ENCODE results near the gene B3GAT1. TPM values are rescaled to one million over a fixed set of nuclear protein-coding genes. Genes with fewer than 3 reads are reported as not detected.
A peak's percentile ranks its signal among the peaks of the same experiment; 100 is the strongest.

B3GAT1 gene
- total RNA-seq, 2 donors from 2014 or later: 0.17 to 0.18 TPM

DNA sequence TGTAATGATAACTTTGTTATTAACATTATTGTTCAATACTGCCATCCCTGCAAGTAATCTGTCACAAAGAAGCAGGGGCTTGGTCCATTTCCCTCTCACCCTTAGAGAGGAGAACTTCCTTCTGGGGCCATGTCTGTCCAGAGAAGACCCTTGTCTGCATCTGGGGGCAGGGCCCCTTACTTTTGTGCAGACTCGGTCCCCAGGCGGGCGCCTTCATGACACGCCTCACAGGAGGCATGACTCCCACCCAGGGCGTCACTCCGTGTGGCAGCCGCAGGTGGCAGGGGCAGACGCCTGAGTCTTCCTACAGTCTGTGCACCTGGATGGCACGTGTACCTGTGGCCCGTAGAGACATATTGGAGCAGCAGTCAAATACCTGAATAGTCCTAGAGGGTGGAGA is 21.8 kb upstream of the B3GAT1 start:
- peaks cover 5% of the 10 kb centered on the region for H3K36me3 Mint-ChIP-seq (ENCODE audit: low read depth)
- no peak for DNase-seq
- no peak overlapping the region for H3K4me3 Mint-ChIP-seq
- H3K27ac Mint-ChIP-seq: no peak overlapping the region
- peaks cover 56% of the 10 kb centered on the region for H3K27me3 Mint-ChIP-seq
- ATAC-seq: no peak
- H3K9me3 ChIP-seq (ENCODE audit: control insufficient read depth, low read length, poor library complexity, severe bottlenecking): no peaks in the 10 kb centered on the region
- H3K4me1 Mint-ChIP-seq: peaks cover 4% of the 10 kb centered on the region

DNA sequence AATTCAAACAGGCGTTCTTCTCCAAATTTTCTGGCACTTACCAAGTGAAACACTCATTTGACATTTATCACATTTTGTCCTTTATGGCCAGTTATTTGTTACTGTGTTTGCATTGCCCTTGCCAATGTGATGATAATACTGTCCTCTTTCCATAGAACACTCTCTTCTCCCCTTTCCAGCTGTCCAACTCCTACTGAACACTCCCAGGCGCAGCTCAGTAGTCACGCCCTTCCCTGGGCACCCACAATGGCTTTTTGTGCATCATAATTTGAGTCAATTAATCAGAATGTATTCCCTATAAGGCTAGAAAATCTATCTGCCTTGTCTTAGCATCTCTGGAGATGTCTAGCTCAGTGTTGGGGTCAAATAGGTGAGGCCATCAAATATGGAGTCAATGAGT is 21.2 kb upstream of the B3GAT1 start:
- no peaks in the 10 kb centered on the region for H3K9me3 ChIP-seq (ENCODE audit: control insufficient read depth, low read length, poor library complexity, severe bottlenecking)
- DNase-seq (no peak), ATAC-seq (no peak)
- Mint-ChIP-seq H3K27ac (no peak overlapping the region), H3K36me3 (ENCODE audit: low read depth) (peaks cover 5% of the 10 kb centered on the region), H3K4me1 (peaks cover 4% of the 10 kb centered on the region), H3K27me3 (peaks cover 59% of the 10 kb centered on the region), H3K4me3 (no peak overlapping the region)

DNA sequence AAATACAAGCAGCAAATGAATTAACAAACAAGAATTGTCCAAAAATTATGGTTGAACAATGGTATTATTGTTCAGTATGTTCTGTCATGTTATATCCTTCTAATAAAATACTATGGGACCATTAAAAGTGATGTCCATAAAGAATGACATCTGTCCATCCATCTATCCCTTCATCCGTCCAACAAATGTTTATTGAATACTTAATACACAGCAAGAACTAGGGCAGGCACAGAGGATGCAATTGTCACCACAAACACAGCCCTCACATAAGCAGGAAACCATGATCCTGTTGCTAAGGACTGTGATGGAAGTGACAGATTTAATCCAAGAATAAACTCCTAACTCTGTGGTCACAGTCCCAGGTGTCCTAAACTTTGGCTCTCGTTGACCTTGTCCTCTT is 20.7 kb upstream of the B3GAT1 start:
- no peaks in the 10 kb centered on the region for H3K9me3 ChIP-seq (ENCODE audit: control insufficient read depth, low read length, poor library complexity, severe bottlenecking)
- H3K27ac Mint-ChIP-seq: no peak overlapping the region
- ATAC-seq: no peak

DNA sequence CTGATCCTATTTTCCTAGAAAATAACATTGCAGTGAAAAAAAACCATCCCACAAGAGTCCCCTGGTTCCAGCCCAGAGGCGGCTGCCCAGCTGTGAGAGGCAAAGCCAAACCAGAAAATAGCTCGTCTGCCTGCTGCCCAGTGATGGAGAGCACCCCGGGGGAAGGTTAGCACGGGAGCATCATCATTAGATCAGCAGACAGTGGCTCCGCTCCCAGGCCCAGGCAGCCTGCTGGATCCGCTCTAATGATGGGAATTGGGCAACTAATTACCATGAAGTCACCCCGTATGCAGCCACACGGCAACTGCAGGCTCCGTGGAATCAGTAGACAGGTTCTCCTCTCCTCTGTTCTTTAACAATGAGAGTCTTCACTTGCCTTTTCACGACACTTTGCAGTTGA is 17.1 kb upstream of the B3GAT1 start:
- Mint-ChIP-seq H3K36me3 (ENCODE audit: low read depth) (peaks cover 2% of the 10 kb centered on the region), H3K4me3 (no peak overlapping the region), H3K27ac (no peak overlapping the region), H3K27me3 (peaks cover 63% of the 10 kb centered on the region), H3K4me1 (peaks cover 4% of the 10 kb centered on the region)
- DNase-seq (no peak), ATAC-seq (no peak)
- H3K9me3 ChIP-seq (ENCODE audit: control insufficient read depth, low read length, poor library complexity, severe bottlenecking): no peaks in the 10 kb centered on the region

More for the DNA sequence above, 20.7 kb upstream of the B3GAT1 start:
- Mint-ChIP-seq H3K36me3 (ENCODE audit: low read depth) (peaks cover 5% of the 10 kb centered on the region), H3K4me1 (peaks cover 4% of the 10 kb centered on the region), H3K27me3 (peaks cover 54% of the 10 kb centered on the region), H3K4me3 (no peak overlapping the region)
- no peak for DNase-seq

DNA sequence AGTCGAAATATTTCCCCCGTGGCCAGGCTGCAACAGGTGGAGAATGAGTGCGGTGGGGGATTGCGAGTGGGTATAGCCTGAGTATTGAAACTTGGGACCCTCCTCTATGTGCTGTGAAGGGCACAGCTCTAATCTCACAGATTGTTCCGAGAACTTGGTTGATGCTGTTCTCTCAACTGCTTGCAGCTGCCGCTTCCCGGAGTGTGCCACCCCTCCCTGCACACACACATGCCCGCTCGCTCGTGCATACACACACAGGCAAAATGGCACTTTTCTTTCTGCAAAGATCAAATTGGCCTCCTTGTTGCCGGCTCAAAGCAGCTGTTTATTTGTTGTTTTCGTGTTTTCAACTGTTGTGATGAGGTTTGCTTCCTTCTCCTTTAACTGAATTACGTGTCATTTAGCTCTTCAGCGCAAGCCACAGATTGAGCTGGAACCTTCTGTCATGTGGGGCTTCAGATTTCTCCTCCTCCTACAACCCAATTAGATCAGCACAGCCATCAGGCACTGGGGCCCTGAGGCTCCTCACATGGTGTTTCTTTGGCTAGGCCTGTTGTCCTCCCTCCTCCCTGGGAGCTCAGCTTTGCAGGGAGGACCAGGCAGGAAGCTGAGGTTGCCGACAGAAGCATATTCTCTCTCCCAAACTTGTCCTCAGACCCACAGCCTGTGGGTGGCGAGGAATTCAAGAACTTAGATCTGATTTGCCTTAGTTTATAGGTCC is 13.9 kb upstream of the B3GAT1 start:
- Mint-ChIP-seq H3K36me3 (ENCODE audit: low read depth) (no peaks in the 10 kb centered on the region), H3K27me3 (peaks cover 73% of the 10 kb centered on the region), H3K4me3 (no peak overlapping the region), H3K27ac (no peak overlapping the region), H3K4me1 (peaks cover 4% of the 10 kb centered on the region)
- H3K9me3 ChIP-seq (ENCODE audit: control insufficient read depth, low read length, poor library complexity, severe bottlenecking): peaks cover 3% of the 10 kb centered on the region
- DNase-seq (no peak), ATAC-seq (no peak)

DNA sequence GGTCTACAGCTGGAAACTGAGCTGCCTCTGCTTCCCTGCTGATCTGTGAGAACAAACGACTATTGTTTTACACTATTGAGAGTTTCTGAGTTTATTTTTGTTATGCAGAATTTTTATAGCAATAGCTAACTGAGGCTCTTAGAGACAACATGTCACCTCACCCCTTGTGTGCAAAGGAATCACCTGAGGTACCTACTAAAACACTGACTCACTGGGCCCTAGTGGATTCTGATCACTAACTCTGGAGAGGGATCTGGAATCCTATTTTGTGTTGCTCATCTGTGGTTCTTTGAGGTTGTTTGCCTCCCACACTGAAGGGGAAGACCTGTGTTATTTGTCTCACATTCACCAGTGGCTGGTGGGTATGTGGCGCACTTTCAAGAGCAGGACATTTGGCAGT is 13.4 kb upstream of the B3GAT1 start:
- ATAC-seq (no peak), DNase-seq (no peak)
- Mint-ChIP-seq H3K27ac (no peak overlapping the region), H3K36me3 (ENCODE audit: low read depth) (no peaks in the 10 kb centered on the region), H3K27me3 (peaks cover 67% of the 10 kb centered on the region), H3K4me3 (no peak overlapping the region), H3K4me1 (peaks cover 4% of the 10 kb centered on the region)
- peaks cover 3% of the 10 kb centered on the region for H3K9me3 ChIP-seq (ENCODE audit: control insufficient read depth, low read length, poor library complexity, severe bottlenecking)

DNA sequence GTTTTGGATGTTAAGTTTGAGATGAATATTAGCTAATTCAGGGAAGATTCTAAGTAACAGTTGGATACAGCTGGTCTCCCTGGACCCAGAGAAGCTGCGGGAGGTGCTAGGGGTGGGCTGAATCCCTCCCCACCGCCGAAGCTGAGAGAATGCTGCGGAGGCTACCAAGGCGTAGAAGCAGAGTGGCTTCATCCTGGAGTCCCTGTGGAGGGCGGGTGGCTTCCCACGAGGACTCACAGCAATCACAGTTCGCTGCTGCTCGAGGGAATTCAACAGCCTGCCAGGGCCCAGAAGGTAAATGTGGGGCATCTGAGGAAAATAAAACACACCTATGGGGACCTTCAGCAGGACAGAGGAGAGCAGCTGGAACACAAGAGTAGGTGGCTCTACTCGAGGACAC is 11.1 kb upstream of the B3GAT1 start:
- no peak for DNase-seq
- H3K27me3 Mint-ChIP-seq: peaks cover 61% of the 10 kb centered on the region
- H3K27ac Mint-ChIP-seq: no peak overlapping the region
- peaks cover 4% of the 10 kb centered on the region for H3K36me3 Mint-ChIP-seq (ENCODE audit: low read depth)
- H3K9me3 ChIP-seq (ENCODE audit: control insufficient read depth, low read length, poor library complexity, severe bottlenecking): peaks cover 3% of the 10 kb centered on the region
- H3K4me3 Mint-ChIP-seq: no peak overlapping the region
- ATAC-seq: no peak
- H3K4me1 Mint-ChIP-seq: peaks cover 2% of the 10 kb centered on the region

DNA sequence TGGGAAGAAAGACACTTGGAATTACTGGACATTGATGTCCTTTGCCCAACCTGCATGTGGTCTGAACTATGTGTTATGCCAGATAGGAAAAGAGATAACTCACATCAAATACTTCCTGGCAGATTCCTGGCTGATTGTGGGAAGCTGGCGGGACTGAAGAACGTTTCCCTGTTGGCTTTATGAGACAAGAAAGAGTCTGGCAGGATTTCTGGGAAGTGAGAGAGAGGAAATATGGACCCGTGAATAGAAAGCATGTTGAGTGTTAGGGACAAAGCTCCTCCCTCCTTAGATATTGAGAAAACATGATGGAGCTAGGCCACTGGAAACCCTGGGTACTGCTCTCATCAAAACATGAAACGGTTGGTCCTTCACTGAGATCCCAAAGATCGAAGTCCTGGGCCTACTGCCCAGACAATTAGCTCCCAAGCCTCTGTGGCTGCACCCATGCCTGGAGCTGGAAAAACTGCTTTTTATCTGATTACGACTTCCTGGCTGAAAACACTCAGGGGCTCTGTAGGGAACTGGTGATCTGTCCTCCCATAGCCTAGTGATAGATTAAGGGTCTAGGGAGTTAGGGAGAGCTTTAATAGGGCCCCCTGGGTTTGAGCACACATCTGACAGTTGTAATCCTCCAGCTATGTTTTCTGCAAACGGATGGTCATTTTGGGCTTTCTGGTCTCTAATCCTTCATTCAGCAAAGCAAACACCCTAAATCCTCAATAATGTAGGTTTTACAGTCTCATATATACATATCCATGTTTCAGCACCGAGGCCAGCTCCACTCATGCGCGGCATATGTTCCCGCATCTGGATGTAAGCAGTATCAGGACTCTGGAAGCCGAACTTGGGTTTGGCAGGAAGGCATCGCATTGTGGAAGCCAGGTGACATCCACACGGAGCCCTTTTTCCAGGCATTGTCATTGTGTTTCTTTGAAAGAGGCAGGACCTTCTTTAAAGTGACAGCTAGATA is 6.1 kb upstream of the B3GAT1 start:
- Mint-ChIP-seq H3K4me1 (peaks cover 7% of the 10 kb centered on the region), H3K4me3 (no peak overlapping the region), H3K27me3 (peaks cover 74% of the 10 kb centered on the region), H3K27ac (no peak overlapping the region), H3K36me3 (ENCODE audit: low read depth) (peaks cover 6% of the 10 kb centered on the region)
- ATAC-seq (no peak), DNase-seq (no peak)
- H3K9me3 ChIP-seq (ENCODE audit: control insufficient read depth, low read length, poor library complexity, severe bottlenecking): peaks cover 3% of the 10 kb centered on the region

DNA sequence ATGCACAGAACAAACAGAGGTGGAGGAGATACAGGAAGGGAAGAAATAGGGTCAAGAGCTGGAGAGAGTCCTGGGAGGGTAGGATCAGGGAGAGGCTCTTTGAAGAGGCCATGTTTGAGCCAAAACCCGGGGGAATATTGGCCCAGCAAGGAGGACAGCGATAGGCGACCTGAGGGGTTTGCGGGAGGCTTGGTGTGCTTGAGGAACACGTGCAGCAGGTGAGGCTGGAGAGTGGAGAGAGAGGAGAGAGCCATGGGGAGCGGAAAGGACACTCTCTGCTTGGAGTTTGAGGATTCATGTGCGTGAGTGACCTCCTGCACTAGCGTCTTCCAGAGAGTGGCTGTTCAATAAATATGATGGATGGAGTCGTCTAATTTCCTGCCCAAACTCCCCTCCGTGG is 4.7 kb upstream of the B3GAT1 start:
- Mint-ChIP-seq H3K4me3 (no peak overlapping the region), H3K27ac (no peak overlapping the region), H3K36me3 (ENCODE audit: low read depth) (peaks cover 6% of the 10 kb centered on the region), H3K27me3 (peaks cover 61% of the 10 kb centered on the region), H3K4me1 (peaks cover 7% of the 10 kb centered on the region)
- H3K9me3 ChIP-seq (ENCODE audit: control insufficient read depth, low read length, poor library complexity, severe bottlenecking): no peaks in the 10 kb centered on the region
- DNase-seq: no peak
- ATAC-seq: no peak

DNA sequence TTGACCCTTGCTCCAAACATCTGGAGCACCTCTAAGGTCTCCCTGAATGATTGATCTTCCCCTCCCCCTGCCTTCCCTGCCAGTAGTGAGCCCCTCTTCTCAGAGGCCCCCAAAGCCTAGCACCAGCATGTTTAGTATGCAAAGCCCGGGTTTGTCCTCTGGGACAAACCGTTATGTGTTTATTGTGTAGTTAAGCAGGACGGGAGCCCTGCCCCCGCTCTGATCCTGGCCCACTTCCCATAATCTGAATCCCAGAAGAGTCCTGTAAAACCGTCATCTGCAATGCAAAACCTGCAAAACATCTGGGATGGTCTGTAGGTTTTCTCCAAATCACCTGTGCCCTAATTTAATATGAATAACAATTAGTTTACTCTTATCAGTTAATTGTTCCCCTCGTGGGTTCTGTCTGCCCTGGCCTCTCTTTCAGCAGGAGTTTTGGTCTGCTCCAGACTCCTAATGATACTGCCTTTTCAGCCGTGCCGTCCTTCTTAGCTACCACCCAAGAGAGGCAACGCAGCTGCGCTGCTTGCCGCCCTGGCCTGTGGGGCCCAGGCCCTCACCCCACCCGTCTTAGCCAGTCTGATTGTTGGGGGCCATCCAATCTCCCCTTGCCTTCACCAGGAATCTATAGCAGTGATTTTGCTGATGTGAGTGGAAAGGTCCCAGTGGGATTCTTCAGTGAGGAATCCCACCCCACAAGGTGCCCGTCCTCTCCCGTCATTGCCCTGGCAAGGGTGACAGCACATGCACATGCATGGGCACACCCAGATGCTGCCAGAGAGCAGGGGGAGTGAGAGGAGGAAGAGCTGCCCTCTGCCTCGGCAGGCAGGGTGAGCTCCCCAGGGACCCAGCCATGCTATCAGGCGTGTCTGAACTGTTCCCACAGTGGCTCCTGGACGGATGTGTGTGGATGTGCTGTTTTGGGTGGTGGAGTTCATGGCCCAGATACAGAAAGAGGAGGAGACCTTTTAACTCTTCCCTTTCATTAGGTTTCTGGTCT is 3.0 kb upstream of the B3GAT1 start:
- peaks cover 73% of the 10 kb centered on the region for H3K27me3 Mint-ChIP-seq
- no peak overlapping the region for H3K4me3 Mint-ChIP-seq
- peaks cover 6% of the 10 kb centered on the region for H3K36me3 Mint-ChIP-seq (ENCODE audit: low read depth)

DNA sequence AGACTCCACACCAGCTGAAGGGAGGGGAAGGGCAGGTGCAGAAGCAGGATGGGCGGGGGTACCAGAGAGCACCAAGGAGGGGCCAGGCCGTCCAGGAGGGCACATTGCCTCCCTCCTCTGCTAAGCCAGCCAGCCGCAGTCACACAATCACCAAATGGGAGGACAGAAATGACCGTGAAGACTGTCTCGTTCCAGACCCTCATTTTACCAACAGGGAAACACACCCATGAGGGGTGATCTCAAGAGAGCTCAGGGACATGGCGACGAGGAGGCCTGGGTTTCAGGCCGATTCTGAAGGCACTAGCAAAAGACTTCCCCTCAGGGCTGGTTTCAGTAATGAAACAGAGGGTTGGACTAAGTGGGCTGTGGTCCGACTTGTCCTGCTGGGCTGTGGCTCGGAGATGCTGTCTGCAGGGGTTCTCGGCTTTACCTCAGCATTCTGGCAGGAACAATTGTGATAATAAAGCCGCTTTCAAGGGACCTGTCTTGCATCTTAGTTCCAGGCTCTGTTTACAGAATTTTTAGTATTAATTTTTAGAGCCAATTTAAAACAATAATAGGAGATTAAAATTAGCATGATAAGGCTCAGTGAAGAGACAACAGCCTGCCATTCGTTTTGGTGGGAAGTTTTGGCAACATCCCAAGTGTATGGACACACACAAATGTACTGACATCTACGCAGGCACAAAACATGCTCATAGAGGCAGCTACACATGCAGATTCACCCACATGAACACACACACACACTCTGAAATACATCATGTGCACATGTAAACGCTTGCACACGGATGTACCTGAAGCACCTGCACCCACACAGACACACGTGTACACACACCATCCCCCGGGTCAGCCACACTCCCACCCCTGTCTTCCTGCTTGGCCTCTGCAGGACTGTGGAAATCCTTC is 2.0 kb upstream of the B3GAT1 start:
- Mint-ChIP-seq H3K27me3 (peaks cover 76% of the 10 kb centered on the region), H3K27ac (no peak overlapping the region), H3K4me3 (peak overlapping the region; percentile 90), H3K36me3 (ENCODE audit: low read depth) (peaks cover 3% of the 10 kb centered on the region), H3K4me1 (peaks cover 25% of the 10 kb centered on the region)
- H3K9me3 ChIP-seq (ENCODE audit: control insufficient read depth, low read length, poor library complexity, severe bottlenecking): no peaks in the 10 kb centered on the region
- ATAC-seq (no peak), DNase-seq (no peak)

More for the DNA sequence above, 3.0 kb upstream of the B3GAT1 start:
- H3K9me3 ChIP-seq (ENCODE audit: control insufficient read depth, low read length, poor library complexity, severe bottlenecking): no peaks in the 10 kb centered on the region
- Mint-ChIP-seq H3K4me1 (peaks cover 19% of the 10 kb centered on the region), H3K27ac (peak overlapping the region; percentile 51)
- no peak for DNase-seq
- no peak for ATAC-seq

Measured in T-helper 17 cell (primary cell).